GM23338 (cell line): ENCODE data around the gene TMEM125.

Experiments
- CREB1 ChIP-seq: fragments of 250-450 bp; sonication (Bioruptor Pico); IDR thresholded peaks from 2 replicates; pipeline ENCODE4 v1.5.0; 2020; ENCODE audit warnings: low read depth, mild to moderate bottlenecking, moderate library complexity
- CTCF ChIP-seq, 2 experiments: fragments of 200-600 bp in 1 of 2; sonication (generic) in 1 of 2; conservative IDR thresholded peaks; 2 replicates each; pipeline versions ENCODE4 v1.5.1 to v1.6.1; 2016 to 2017; ENCODE audit warnings: antibody characterized with exemption in 2 of 2, low read depth in 2 of 2, mild to moderate bottlenecking in 2 of 2, moderate library complexity in 1 of 2
- ETS1 ChIP-seq: IDR thresholded peaks from 2 replicates; pipeline ENCODE4 v1.6.1; 2016; ENCODE audit warnings: antibody characterized with exemption
- EZH2 ChIP-seq: fragments of 200-600 bp; sonication (generic); IDR thresholded peaks from one replicate; pipeline ENCODE4 v1.8.0; 2017; ENCODE audit warnings: antibody characterized with exemption, mild to moderate bottlenecking, low read depth; ENCODE audit not compliant: unreplicated experiment
- POLR2AphosphoS5 ChIP-seq: IDR thresholded peaks from 2 replicates; pipeline ENCODE4 v1.6.1; 2016; ENCODE audit warnings: antibody characterized with exemption, low read depth
- REST ChIP-seq: IDR thresholded peaks from one replicate; pipeline ENCODE4 v1.6.1; 2018; ENCODE audit warnings: antibody characterized with exemption; ENCODE audit not compliant: unreplicated experiment
- ZNF114 ChIP-seq: fragments of 250-450 bp; sonication (Bioruptor Pico); IDR thresholded peaks from 2 replicates; pipeline ENCODE4 v1.5.0; 2020; ENCODE audit warnings: mild to moderate bottlenecking, moderate library complexity

GRCh38 chr1:43266881-43267280 is 2.9 kb upstream of the TMEM125 start:
- TF ChIP-seq CTCF (conservative IDR thresholded peaks at IDR 0.05; ENCODE audit: low read depth in 2 of 2) = no peak
- TF ChIP-seq POLR2AphosphoS5 = no peak
- no peak for TF ChIP-seq REST
- TF ChIP-seq EZH2 = no peak
- no peak for TF ChIP-seq CREB1 (CRISPR knock-in tag)
- TF ChIP-seq ZNF114 (CRISPR knock-in tag) = no peak
- no peak for TF ChIP-seq ETS1
